C4-2B (cell line): ENCODE data around the gene COL15A1.

Experiments used
- ZFX ChIP-seq: fragments of 450-650 bp; IDR thresholded peaks from 2 replicates; pipeline ENCODE4 v1.6.1; 2017
- TF ChIP-seq, protein P1 (sequence below): fragments of 450-650 bp; conservative IDR thresholded peaks from 2 replicates; pipeline ENCODE4 v1.5.1; 2017; ENCODE audit warnings: mild to moderate bottlenecking

DNA sequence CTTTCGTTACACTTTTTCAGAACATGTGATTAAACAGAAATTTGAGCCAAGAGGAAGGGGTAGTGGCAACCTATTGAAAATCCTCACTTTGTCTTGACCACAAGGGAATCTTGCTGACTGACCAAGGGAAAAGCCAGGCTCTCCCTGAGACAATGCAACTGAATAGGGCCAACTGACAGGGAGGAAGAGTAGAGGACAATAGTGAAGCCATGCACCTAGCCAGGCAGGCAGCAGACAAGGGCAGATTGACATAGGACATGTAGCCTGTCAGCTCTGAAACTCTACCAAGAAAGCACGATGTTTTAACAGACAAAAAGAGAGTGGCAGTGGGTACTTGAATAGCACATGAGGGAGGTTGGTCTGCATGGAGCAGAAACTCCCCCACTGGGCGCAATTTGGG, 152.7 kb downstream of the COL15A1 start:
- TF ChIP-seq, protein P1, sequence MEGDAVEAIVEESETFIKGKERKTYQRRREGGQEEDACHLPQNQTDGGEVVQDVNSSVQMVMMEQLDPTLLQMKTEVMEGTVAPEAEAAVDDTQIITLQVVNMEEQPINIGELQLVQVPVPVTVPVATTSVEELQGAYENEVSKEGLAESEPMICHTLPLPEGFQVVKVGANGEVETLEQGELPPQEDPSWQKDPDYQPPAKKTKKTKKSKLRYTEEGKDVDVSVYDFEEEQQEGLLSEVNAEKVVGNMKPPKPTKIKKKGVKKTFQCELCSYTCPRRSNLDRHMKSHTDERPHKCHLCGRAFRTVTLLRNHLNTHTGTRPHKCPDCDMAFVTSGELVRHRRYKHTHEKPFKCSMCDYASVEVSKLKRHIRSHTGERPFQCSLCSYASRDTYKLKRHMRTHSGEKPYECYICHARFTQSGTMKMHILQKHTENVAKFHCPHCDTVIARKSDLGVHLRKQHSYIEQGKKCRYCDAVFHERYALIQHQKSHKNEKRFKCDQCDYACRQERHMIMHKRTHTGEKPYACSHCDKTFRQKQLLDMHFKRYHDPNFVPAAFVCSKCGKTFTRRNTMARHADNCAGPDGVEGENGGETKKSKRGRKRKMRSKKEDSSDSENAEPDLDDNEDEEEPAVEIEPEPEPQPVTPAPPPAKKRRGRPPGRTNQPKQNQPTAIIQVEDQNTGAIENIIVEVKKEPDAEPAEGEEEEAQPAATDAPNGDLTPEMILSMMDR = no peak
- no peak for TF ChIP-seq ZFX
